Cardiac muscle cell (in vitro differentiated cells and primary cell): Measurements from ENCODE around the gene DST. TPM values are rescaled to one million over a fixed set of nuclear protein-coding genes. Genes with fewer than 3 reads are reported as not detected.
A peak's percentile ranks its signal among the peaks of the same experiment; 100 is the strongest.

Experiments used
- DNase-seq, 2 donors: peaks; one replicate each; pipeline versions ENCODE4 v3.0.0 to v3.0.0-alpha.2; 2010 to 2017; ENCODE audit warnings: low read depth in 1 of 2, low spot score in 1 of 2
- H3K27ac ChIP-seq: fragments of 200-600 bp; sonication (generic); 2 replicates; pipeline ENCODE4 v1.5.1; 2016
- H3K27me3 ChIP-seq: fragments of 200-600 bp; sonication (generic); 2 replicates; pipeline ENCODE4 v1.6.0; 2016; ENCODE audit warnings: control low read depth
- H3K36me3 ChIP-seq: fragments of 200-600 bp; sonication (generic); 2 replicates; pipeline ENCODE4 v1.5.1; 2016; ENCODE audit warnings: control low read depth
- H3K4me1 ChIP-seq: fragments of 200-600 bp; sonication (generic); 2 replicates; pipeline ENCODE4 v1.8.1; 2017; ENCODE audit warnings: low read depth, mild to moderate bottlenecking, mixed run types
- H3K4me3 ChIP-seq: fragments of 200-600 bp; sonication (generic); 2 replicates; pipeline ENCODE4 v1.5.1; 2016; ENCODE audit warnings: mild to moderate bottlenecking
- H3K9me3 ChIP-seq: fragments of 200-600 bp; sonication (generic); 2 replicates; pipeline ENCODE4 v1.5.1; 2017; ENCODE audit warnings: low read depth, mild to moderate bottlenecking, control low read depth
- CTCF ChIP-seq: IDR thresholded peaks from 2 replicates; pipeline ENCODE4 v1.5.1; 2012; ENCODE audit warnings: low read depth, mild to moderate bottlenecking, low read length
- polyA plus RNA-seq: library from polyadenylated mRNA; unstranded; fragments of >200 nt; fragmentation: Nextera tagmentation; extraction: Ambion mirVana; gene quantifications from 2 replicates; pipeline ENCODE4 v1.2.1, GENCODE V29; 2016
- total RNA-seq: library from RNA; depleted of rRNA; stranded (reverse); fragments of >200 nt; gene quantifications from 2 replicates; pipeline ENCODE4 v1.2.3, GENCODE V29; 2016

Gene DST
- total and polyA plus RNA-seq, 2 experiments from 2014 or later = 31.7 to 82.1 TPM

GRCh38 chr6:56520218-56520617 is 122.5 kb downstream of the DST start:
- TF ChIP-seq CTCF = no peak
- no peak for DNase-seq
- Histone ChIP-seq H3K36me3 (peaks cover 4% of the 10 kb centered on the region), H3K9me3 (no peaks in the 10 kb centered on the region), H3K4me3 (no peak overlapping the region), H3K27ac (no peak overlapping the region), H3K27me3 (no peaks in the 10 kb centered on the region), H3K4me1 (no peaks in the 10 kb centered on the region)

- DNase-seq = no peak
- no peak overlapping the region for H3K27ac ChIP-seq
- H3K9me3 ChIP-seq = no peaks in the 10 kb centered on the region
- no peak overlapping the region for H3K4me3 ChIP-seq
- no peak for TF ChIP-seq CTCF
- peaks cover 4% of the 10 kb centered on the region for H3K36me3 ChIP-seq
- H3K27me3 ChIP-seq = no peaks in the 10 kb centered on the region
- no peaks in the 10 kb centered on the region for H3K4me1 ChIP-seq
These were observed 123.5 kb downstream of the DST start for GRCh38 chr6:56518995-56519767.

- no peaks in the 10 kb centered on the region for H3K4me1 ChIP-seq
- no peak overlapping the region for H3K4me3 ChIP-seq
- DNase-seq = peak in 1 of 2 donors; percentile 64
- no peaks in the 10 kb centered on the region for H3K27me3 ChIP-seq
- no peak overlapping the region for H3K27ac ChIP-seq
- no peak for TF ChIP-seq CTCF
- peaks cover 4% of the 10 kb centered on the region for H3K36me3 ChIP-seq
- no peaks in the 10 kb centered on the region for H3K9me3 ChIP-seq
These were observed 125.4 kb downstream of the DST start for GRCh38 chr6:56517155-56517745.

GRCh38 chr6:56516003-56516402 is 126.7 kb downstream of the DST start:
- Histone ChIP-seq H3K9me3 (no peaks in the 10 kb centered on the region), H3K36me3 (peaks cover 4% of the 10 kb centered on the region), H3K27me3 (no peaks in the 10 kb centered on the region), H3K4me1 (no peaks in the 10 kb centered on the region), H3K4me3 (no peak overlapping the region), H3K27ac (no peak overlapping the region)
- TF ChIP-seq CTCF = no peak
- no peak for DNase-seq

- no peaks in the 10 kb centered on the region for H3K4me1 ChIP-seq
- H3K4me3 ChIP-seq = no peak overlapping the region
- H3K9me3 ChIP-seq = no peaks in the 10 kb centered on the region
- H3K27me3 ChIP-seq = no peaks in the 10 kb centered on the region
- no peak for DNase-seq
- H3K36me3 ChIP-seq = peaks cover 4% of the 10 kb centered on the region
- no peak for TF ChIP-seq CTCF
- no peak overlapping the region for H3K27ac ChIP-seq
These were observed 127.4 kb downstream of the DST start for GRCh38 chr6:56515081-56515905.
